IgD-negative memory B cell (primary cell): ENCODE data around the gene HORMAD2. TPM values are rescaled to one million over a fixed set of nuclear protein-coding genes. Genes with fewer than 3 reads are reported as not detected.

ENCODE experiments used
- H3K27ac Mint-ChIP-seq, 3 donors: one replicate each; pipeline ENCODE4 v1.8.0; 2020 to 2022; ENCODE audit warnings: mild to moderate bottlenecking in 3 of 3, mixed read lengths in 3 of 3, moderate library complexity in 1 of 3
- H3K27me3 Mint-ChIP-seq: one replicate; pipeline ENCODE4 v1.8.0; 2021; ENCODE audit warnings: mixed read lengths
- H3K36me3 Mint-ChIP-seq: one replicate; pipeline ENCODE4 v1.8.0; 2020; ENCODE audit warnings: mild to moderate bottlenecking, mixed read lengths
- H3K4me1 Mint-ChIP-seq, 3 donors: one replicate each; pipeline ENCODE4 v1.8.0; 2020 to 2022; ENCODE audit warnings: mixed read lengths in 3 of 3, mild to moderate bottlenecking in 1 of 3
- H3K4me3 Mint-ChIP-seq, 4 donors: one replicate each; pipeline ENCODE4 v1.8.0; 2020 to 2022; ENCODE audit warnings: mild to moderate bottlenecking in 4 of 4, mixed read lengths in 4 of 4, moderate library complexity in 3 of 4
- H3K9me3 Mint-ChIP-seq, 3 donors: one replicate each; pipeline ENCODE4 v1.8.0; 2020 to 2021; ENCODE audit warnings: mixed read lengths in 3 of 3, mild to moderate bottlenecking in 1 of 3
- polyA plus RNA-seq: library from polyadenylated mRNA; unstranded; fragments of 300-500 nt; fragmentation: Illumina TruSeq; gene quantifications from one replicate; pipeline ENCODE4 v1.2.3, GENCODE V29; 2021

HORMAD2 gene
- polyA plus RNA-seq, 1 donor from 2014 or later: not detected

GRCh38 chr22:30181459-30182349 is 101.4 kb downstream of the HORMAD2 start:
- peaks cover 0 to 2% (median 0%) of the 10 kb centered on the region in 3 donors for H3K4me1 Mint-ChIP-seq
- no peaks in the 10 kb centered on the region for H3K9me3 Mint-ChIP-seq
- H3K4me3 Mint-ChIP-seq: no peak overlapping the region
- H3K27me3 Mint-ChIP-seq: peaks cover 9% of the 10 kb centered on the region
- no peak overlapping the region for H3K27ac Mint-ChIP-seq
- H3K36me3 Mint-ChIP-seq: no peaks in the 10 kb centered on the region

GRCh38 chr22:30182350-30182745 is 102.1 kb downstream of the HORMAD2 start:
- Mint-ChIP-seq H3K36me3 (no peaks in the 10 kb centered on the region), H3K9me3 (no peaks in the 10 kb centered on the region), H3K27me3 (peaks cover 9% of the 10 kb centered on the region), H3K4me3 (no peak overlapping the region), H3K27ac (no peak overlapping the region), H3K4me1 (peaks cover 0 to 2% (median 0%) of the 10 kb centered on the region in 3 donors)

DNA sequence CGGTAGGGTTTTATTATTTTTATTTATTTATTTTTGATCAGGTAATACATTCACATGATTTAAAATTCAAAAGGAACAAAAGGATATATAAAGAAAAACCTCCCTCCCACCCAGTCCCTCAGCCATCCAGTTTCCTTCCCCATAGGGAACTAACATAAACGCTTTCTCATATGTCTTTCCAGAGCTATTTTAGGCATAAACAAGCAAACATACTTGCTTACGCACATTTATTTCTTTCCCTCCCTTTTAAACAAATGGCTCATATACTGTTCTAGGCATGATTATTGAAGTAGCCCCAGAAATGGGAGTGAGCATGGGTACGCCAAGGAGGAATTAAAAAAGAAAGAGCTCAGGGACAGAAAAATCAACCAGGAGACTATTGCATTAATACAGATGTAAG is 102.6 kb downstream of the HORMAD2 start:
- Mint-ChIP-seq H3K27ac (no peak overlapping the region), H3K4me3 (no peak overlapping the region), H3K9me3 (no peaks in the 10 kb centered on the region), H3K36me3 (no peaks in the 10 kb centered on the region), H3K4me1 (peaks cover 0 to 2% (median 0%) of the 10 kb centered on the region in 3 donors), H3K27me3 (peaks cover 9% of the 10 kb centered on the region)

DNA sequence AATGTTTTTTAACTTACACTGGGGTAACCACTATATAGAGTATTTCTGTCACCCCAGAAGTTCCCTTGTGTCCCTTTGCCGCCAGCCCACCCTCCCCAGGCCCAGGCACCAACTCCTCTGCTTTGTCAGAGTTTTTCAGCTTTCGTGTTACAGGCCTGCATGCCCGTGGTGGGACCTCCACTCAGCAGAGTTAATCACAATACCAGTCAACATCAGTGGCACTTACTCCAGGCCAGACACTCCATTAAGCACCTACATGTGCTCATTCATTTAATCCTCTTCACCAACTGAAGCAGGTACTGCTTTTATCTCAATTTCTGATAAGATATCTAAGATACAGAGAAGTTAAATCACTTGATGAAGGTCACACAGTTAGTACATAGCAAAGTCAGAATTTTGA is 103.0 kb downstream of the HORMAD2 start:
- Mint-ChIP-seq H3K27me3 (peaks cover 9% of the 10 kb centered on the region), H3K27ac (no peak overlapping the region), H3K36me3 (no peaks in the 10 kb centered on the region), H3K9me3 (no peaks in the 10 kb centered on the region), H3K4me1 (peaks cover 0 to 2% (median 0%) of the 10 kb centered on the region in 3 donors), H3K4me3 (no peak overlapping the region)

- H3K27me3 Mint-ChIP-seq: peaks cover 9% of the 10 kb centered on the region
- H3K36me3 Mint-ChIP-seq: no peaks in the 10 kb centered on the region
- H3K4me3 Mint-ChIP-seq: no peak overlapping the region
- no peak overlapping the region for H3K27ac Mint-ChIP-seq
- H3K4me1 Mint-ChIP-seq: peaks cover 0 to 2% (median 0%) of the 10 kb centered on the region in 3 donors
- no peaks in the 10 kb centered on the region for H3K9me3 Mint-ChIP-seq
Measured at GRCh38 chr22:30183861-30184278, 103.6 kb downstream of the HORMAD2 start.

DNA sequence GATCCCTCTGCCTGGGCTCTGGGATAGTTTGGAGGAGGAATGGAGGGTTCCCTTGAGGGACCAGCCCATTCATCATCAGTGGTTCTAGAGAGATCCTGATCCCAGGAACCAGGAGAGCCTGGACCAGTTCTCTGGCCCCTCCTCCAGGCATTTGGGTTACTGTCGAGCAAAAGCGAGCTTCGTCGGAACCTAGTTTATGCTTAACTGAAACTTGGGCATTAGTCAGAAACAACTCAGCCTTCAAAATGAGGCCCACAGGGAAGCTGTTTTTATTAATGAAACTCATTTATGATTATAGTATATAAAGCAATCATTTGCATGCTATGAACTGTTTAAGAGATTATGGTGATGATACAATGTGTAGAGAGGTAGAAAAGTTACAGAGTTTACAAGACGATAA is 104.9 kb downstream of the HORMAD2 start:
- no peaks in the 10 kb centered on the region for H3K36me3 Mint-ChIP-seq
- no peak overlapping the region for H3K4me3 Mint-ChIP-seq
- peaks cover 0 to 2% (median 1%) of the 10 kb centered on the region in 3 donors for H3K4me1 Mint-ChIP-seq
- H3K27me3 Mint-ChIP-seq: peaks cover 13% of the 10 kb centered on the region
- H3K27ac Mint-ChIP-seq: no peak overlapping the region
- no peaks in the 10 kb centered on the region for H3K9me3 Mint-ChIP-seq

- H3K4me1 Mint-ChIP-seq: peaks cover 0 to 6% (median 4%) of the 10 kb centered on the region in 3 donors
- H3K36me3 Mint-ChIP-seq: no peaks in the 10 kb centered on the region
- no peaks in the 10 kb centered on the region for H3K9me3 Mint-ChIP-seq
- H3K4me3 Mint-ChIP-seq: no peak overlapping the region
- no peak overlapping the region for H3K27ac Mint-ChIP-seq
- H3K27me3 Mint-ChIP-seq: peaks cover 15% of the 10 kb centered on the region
Measured at GRCh38 chr22:30185549-30185948, 105.3 kb downstream of the HORMAD2 start.

DNA sequence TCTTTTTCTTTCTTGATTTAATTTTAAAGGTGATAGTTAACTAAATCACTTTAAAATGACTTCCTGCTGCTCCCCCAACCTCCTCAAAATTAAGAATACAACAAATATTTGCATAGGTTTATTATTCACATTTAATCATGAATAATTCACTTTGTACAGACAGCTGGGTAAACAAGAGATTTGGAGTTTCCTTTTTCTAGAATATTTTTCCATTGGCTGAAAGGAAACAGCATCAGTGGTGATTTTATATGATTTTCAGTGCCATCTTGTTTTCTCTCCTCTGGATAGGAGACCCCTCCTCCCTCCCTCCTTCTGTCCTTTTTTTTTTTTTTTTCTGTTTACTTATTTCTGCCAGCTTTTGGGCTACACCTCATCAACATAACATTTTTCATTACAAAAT is 105.8 kb downstream of the HORMAD2 start:
- H3K36me3 Mint-ChIP-seq: no peaks in the 10 kb centered on the region
- peaks cover 15% of the 10 kb centered on the region for H3K27me3 Mint-ChIP-seq
- no peak overlapping the region for H3K27ac Mint-ChIP-seq
- no peak overlapping the region for H3K4me3 Mint-ChIP-seq
- H3K9me3 Mint-ChIP-seq: no peaks in the 10 kb centered on the region
- H3K4me1 Mint-ChIP-seq: peaks cover 0 to 11% (median 8%) of the 10 kb centered on the region in 3 donors

- Mint-ChIP-seq H3K27me3 (peaks cover 11% of the 10 kb centered on the region), H3K4me1 (peaks cover 1 to 12% (median 9%) of the 10 kb centered on the region in 3 donors), H3K36me3 (no peaks in the 10 kb centered on the region), H3K9me3 (no peaks in the 10 kb centered on the region), H3K27ac (no peak overlapping the region), H3K4me3 (no peak overlapping the region)
Measured at GRCh38 chr22:30186510-30186909, 106.2 kb downstream of the HORMAD2 start.

GRCh38 chr22:30187094-30187493 is 106.8 kb downstream of the HORMAD2 start:
- no peak overlapping the region for H3K4me3 Mint-ChIP-seq
- peaks cover 4 to 15% (median 11%) of the 10 kb centered on the region in 3 donors for H3K4me1 Mint-ChIP-seq
- no peaks in the 10 kb centered on the region for H3K9me3 Mint-ChIP-seq
- peaks cover 8% of the 10 kb centered on the region for H3K27me3 Mint-ChIP-seq
- no peaks in the 10 kb centered on the region for H3K36me3 Mint-ChIP-seq
- H3K27ac Mint-ChIP-seq: no peak overlapping the region

DNA sequence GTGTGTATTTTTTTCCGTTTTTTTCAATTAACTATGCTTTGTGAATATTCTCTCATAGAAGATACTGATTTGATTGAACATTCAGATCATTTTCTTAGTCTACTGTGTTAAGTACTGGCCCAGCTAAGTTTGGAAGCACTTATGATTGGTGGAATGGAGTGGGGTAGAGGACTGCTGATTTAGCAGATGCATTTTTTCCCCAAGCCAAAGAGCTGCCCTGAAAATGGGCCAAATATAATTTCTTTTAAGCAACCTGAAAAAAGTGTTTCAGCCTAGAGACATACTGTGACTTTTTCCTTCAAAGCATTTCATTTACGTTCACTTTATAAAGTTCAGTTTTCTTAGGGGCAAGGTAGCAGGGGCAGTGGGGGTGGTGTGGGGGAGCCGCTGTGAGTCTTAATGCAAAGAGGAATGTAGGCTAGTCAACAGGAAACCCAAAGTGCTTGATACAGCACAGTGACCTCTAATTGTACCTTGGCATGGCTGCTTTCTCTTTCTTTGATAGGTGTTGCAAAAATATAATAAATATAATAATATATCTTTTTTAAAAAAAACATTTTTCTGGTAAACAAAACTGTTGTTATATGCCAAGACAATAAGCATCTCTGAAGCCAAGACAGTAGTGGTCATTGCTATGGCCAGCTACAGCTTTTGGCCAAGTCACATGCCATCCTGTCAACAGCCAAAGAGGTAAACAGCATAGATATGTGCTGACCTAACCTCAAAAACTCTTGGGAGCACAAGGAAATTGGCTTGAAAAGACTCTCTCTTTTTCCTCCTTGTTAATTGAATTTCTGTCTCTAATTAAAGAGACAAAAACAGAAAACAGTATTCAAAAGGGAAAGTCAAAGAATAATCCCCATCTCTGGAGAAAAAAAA is 107.5 kb downstream of the HORMAD2 start:
- Mint-ChIP-seq H3K4me1 (peaks cover 11 to 21% (median 18%) of the 10 kb centered on the region in 3 donors), H3K27me3 (peaks cover 6% of the 10 kb centered on the region), H3K36me3 (no peaks in the 10 kb centered on the region), H3K4me3 (no peak overlapping the region), H3K27ac (no peak overlapping the region), H3K9me3 (no peaks in the 10 kb centered on the region)

DNA sequence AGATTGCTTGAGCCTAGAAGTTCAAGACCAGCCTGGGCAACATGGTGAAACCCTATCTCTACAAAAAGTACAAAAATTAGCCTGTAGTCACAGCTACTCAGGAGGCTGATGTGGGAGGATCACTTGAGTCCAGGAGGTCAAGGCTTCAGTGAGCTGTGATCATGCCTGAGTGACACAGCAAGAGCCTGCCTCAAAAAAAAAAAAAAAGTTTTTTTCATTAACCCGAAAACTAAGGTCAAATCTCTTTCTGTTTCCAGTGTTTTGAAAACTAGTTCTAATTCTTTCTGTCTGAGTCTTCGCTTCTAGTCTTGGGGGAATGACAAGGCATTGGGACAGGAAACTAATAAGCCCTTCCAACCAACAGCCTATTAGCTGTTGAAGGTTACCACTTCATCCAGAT is 108.6 kb downstream of the HORMAD2 start:
- no peak overlapping the region for H3K4me3 Mint-ChIP-seq
- H3K27me3 Mint-ChIP-seq: peaks cover 6% of the 10 kb centered on the region
- no peaks in the 10 kb centered on the region for H3K36me3 Mint-ChIP-seq
- H3K27ac Mint-ChIP-seq: no peak overlapping the region
- H3K9me3 Mint-ChIP-seq: no peaks in the 10 kb centered on the region
- H3K4me1 Mint-ChIP-seq: peaks cover 16 to 26% (median 18%) of the 10 kb centered on the region in 3 donors

DNA sequence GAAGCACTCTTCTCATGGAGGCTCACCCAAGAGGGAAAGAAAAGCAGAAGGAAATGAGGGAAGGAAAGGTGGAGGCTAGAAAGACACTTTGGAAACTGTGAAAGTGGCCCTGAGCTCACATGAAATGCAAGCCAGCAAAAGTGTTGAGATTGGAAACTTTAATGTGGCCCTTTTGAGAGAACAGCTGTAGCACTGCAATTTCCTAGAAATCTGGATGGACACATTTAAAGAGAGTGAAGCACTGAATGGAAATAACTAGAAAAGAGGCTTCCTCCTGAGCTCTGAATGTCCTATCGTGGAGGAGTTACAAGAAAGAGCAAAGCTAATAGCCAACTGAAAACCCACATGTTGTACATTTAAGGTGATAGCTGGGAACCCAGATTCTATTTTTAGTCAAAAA is 110.3 kb downstream of the HORMAD2 start:
- Mint-ChIP-seq H3K27ac (peak overlapping the region in 2 of 3 donors; percentile 26 to 78), H3K27me3 (peaks cover 6% of the 10 kb centered on the region), H3K9me3 (no peaks in the 10 kb centered on the region), H3K4me3 (peak overlapping the region in 1 of 4 donors; percentile 15), H3K4me1 (peaks cover 16 to 32% (median 23%) of the 10 kb centered on the region in 3 donors), H3K36me3 (no peaks in the 10 kb centered on the region)

DNA sequence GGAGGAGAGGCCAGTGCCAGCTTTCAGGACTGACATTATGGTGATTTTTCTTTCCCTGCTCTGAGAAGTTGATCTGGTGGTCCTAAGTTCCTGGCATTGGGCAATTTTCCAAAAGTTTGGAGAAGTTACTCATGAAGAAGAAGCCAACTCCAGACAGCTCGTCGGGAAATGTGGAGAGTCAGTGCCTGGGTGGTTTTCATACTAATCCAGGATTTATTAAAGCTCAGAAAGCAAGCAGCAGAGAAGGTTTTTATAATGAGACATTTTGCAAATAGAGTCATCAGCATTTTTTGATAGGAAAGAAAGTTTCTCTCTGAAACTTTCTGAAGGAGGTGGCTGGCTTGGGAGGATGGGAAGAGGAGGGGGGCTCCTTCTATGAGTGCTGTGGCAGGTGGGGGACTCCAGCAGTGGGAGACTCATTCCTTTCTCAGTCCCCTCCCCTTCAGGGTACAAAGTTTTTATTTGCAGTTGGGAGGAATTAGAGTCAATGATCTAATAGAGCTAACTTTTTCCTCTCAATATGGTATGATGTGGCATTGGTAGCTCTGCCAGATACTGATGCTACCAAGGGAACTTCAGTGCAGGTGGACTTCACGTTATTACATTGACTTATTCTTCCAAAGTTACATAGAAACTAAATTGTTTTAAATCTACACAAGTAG is 110.9 kb downstream of the HORMAD2 start:
- no peaks in the 10 kb centered on the region for H3K9me3 Mint-ChIP-seq
- no peak overlapping the region for H3K4me3 Mint-ChIP-seq
- H3K27ac Mint-ChIP-seq: peak overlapping the region in 1 of 3 donors; percentile 26
- H3K27me3 Mint-ChIP-seq: peaks cover 6% of the 10 kb centered on the region
- no peaks in the 10 kb centered on the region for H3K36me3 Mint-ChIP-seq
- H3K4me1 Mint-ChIP-seq: peaks cover 16 to 33% (median 29%) of the 10 kb centered on the region in 3 donors
